Measurements from ENCODE around the gene CWC27.

DNA sequence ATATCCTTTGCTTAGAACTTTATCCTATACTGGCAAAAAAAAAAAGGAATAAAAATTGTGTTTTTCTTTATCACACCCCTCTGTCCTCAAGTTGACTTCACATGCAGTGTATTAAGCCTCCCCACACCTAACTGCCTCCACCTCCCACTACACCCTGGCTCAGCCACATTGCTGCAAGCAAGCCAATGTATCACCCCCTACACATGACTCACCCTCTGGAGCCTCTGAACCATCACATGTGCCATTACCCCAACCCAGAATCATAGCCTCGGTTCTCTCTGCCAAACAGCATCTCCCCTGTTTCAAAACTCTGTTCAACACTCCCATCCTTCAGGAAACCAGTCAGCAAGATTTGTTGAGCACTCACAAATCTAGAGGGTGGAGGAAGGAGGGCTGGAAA, 209.0 kb downstream of the CWC27 start:
- TF ChIP-seq MEIS1 (CRISPR knock-in tag; IDR thresholded peaks at IDR 0.05; ENCODE audit: borderline replicate concordance) = no peak
- no peak for TF ChIP-seq CTCF (tag by site-specific recombination; IDR thresholded peaks at IDR 0.05)
- no peak for TF ChIP-seq HOXA7 (CRISPR knock-in tag; IDR thresholded peaks at IDR 0.05; ENCODE audit: borderline replicate concordance)
- no peak for TF ChIP-seq ZNF501 (tag by site-specific recombination; IDR thresholded peaks at IDR 0.05)
- TF ChIP-seq ZNF404 (tag by site-specific recombination; IDR thresholded peaks at IDR 0.05) = no peak
- no peak for TF ChIP-seq ZIC2 (tag by site-specific recombination; IDR thresholded peaks at IDR 0.05)
- TF ChIP-seq, protein P1, sequence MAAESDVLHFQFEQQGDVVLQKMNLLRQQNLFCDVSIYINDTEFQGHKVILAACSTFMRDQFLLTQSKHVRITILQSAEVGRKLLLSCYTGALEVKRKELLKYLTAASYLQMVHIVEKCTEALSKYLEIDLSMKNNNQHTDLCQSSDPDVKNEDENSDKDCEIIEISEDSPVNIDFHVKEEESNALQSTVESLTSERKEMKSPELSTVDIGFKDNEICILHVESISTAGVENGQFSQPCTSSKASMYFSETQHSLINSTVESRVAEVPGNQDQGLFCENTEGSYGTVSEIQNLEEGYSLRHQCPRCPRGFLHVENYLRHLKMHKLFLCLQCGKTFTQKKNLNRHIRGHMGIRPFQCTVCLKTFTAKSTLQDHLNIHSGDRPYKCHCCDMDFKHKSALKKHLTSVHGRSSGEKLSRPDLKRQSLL (tag by site-specific recombination; IDR thresholded peaks at IDR 0.05) = no peak
- no peak for TF ChIP-seq ZNF239 (tag by site-specific recombination; IDR thresholded peaks at IDR 0.05)
- no peak for TF ChIP-seq ZBTB48 (tag by site-specific recombination; IDR thresholded peaks at IDR 0.05)
